MM.1S (cell line): ENCODE results near the gene MTHFD1L.
"Not testable (repeated sequence)": the region's sequence is repeated elsewhere in the genome, so short reads cannot be mapped to it uniquely, and the experiment has no call there.

ENCODE experiments used
- DNase-seq: peaks from one replicate; pipeline ENCODE4 v3.0.0-alpha.2; 2015
- H2AFZ ChIP-seq: fragments of 300-600 bp; sonication (generic); 2 replicates; pipeline ENCODE4 v1.6.0; 2016; ENCODE audit warnings: antibody characterized with exemption, low read length
- H3F3A ChIP-seq: fragments of 300-600 bp; sonication (generic); 2 replicates; pipeline ENCODE4 v1.6.1; 2016; ENCODE audit warnings: mild to moderate bottlenecking, antibody characterized with exemption, low read length, moderate library complexity, mixed read lengths; ENCODE audit not compliant: insufficient read depth
- H3K27ac ChIP-seq: fragments of 300-600 bp; sonication (generic); 2 replicates; pipeline ENCODE4 v1.5.1; 2016; ENCODE audit warnings: mild to moderate bottlenecking, low read length
- H3K27me3 ChIP-seq: fragments of 300-600 bp; sonication (generic); replicated peaks from 2 replicates; pipeline ENCODE4 v1.6.0; 2016; ENCODE audit warnings: low read length; ENCODE audit not compliant: insufficient read depth
- H3K36me3 ChIP-seq: fragments of 300-600 bp; sonication (generic); replicated peaks from 2 replicates; pipeline ENCODE4 v1.6.1; 2016; ENCODE audit warnings: mild to moderate bottlenecking, low read length, mixed read lengths; ENCODE audit not compliant: insufficient read depth
- H3K4me1 ChIP-seq: fragments of 300-600 bp; sonication (generic); 2 replicates; pipeline ENCODE4 v1.6.1; 2016; ENCODE audit warnings: low read length, mixed read lengths
- H3K4me2 ChIP-seq: fragments of 300-600 bp; sonication (generic); 2 replicates; pipeline ENCODE4 v1.6.0; 2016; ENCODE audit warnings: low read depth, low read length
- H3K4me3 ChIP-seq: fragments of 300-600 bp; sonication (generic); 2 replicates; pipeline ENCODE4 v1.5.1; 2016; ENCODE audit warnings: low read length, mixed read lengths
- H3K79me2 ChIP-seq: fragments of 300-600 bp; sonication (generic); 2 replicates; pipeline ENCODE4 v1.6.1; 2016; ENCODE audit warnings: mixed run types, low read length, mixed read lengths
- H3K9ac ChIP-seq: fragments of 300-600 bp; sonication (generic); 2 replicates; pipeline ENCODE4 v1.6.1; 2016; ENCODE audit warnings: low read length, mixed read lengths
- H3K9me2 ChIP-seq: fragments of 300-600 bp; sonication (generic); replicated peaks from 2 replicates; pipeline ENCODE4 v1.6.1; 2016; ENCODE audit warnings: mild to moderate bottlenecking, low read length, mixed read lengths; ENCODE audit not compliant: insufficient read depth
- H3K9me3 ChIP-seq: fragments of 300-600 bp; sonication (generic); replicated peaks from 2 replicates; pipeline ENCODE4 v1.6.1; 2016; ENCODE audit warnings: mild to moderate bottlenecking, low read length, mixed read lengths; ENCODE audit not compliant: insufficient read depth
- H4K20me1 ChIP-seq: fragments of 300-600 bp; sonication (generic); 2 replicates; pipeline ENCODE4 v1.6.1; 2016; ENCODE audit warnings: mild to moderate bottlenecking, low read length, moderate library complexity, mixed read lengths; ENCODE audit not compliant: insufficient read depth
- EZH2 ChIP-seq: fragments of 300-600 bp; sonication (generic); optimal IDR thresholded peaks from 2 replicates; pipeline ENCODE3; 2017; ENCODE audit warnings: low read depth, mild to moderate bottlenecking, antibody characterized with exemption, low read length, mixed read lengths
- EZH2phosphoT487 ChIP-seq: fragments of 300-600 bp; sonication (generic); IDR thresholded peaks from 2 replicates; pipeline ENCODE4 v1.6.1; 2018; ENCODE audit warnings: antibody characterized with exemption, low read length
- TF ChIP-seq, protein P1 (sequence below): fragments of 300-600 bp; sonication (generic); IDR thresholded peaks from 2 replicates; pipeline ENCODE4 v1.5.1; 2016; ENCODE audit warnings: antibody characterized with exemption, low read length, mixed read lengths

MTHFD1L gene

DNA sequence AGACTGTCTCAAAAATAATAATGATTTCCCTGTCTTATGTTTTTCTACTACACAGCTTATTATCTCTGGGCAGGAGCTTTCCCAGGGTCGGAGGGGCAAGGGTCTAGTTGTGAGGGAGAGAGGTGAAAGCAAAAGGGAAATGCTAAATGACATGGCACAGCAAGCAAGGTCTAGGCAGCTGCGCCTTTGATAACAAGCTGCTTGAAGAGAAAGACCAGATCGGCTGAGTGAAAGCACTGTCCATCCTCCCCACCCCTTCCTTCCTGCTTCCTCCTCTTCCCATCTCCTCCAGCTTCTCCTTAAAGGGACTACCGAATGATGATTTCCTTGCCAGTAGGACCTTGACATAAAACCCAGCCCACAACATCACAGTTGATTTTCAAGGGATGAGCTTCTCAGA lies 216.2 kb downstream of the MTHFD1L start:
- no peak overlapping the region for H3K4me3 ChIP-seq
- no peak for TF ChIP-seq EZH2phosphoT487

DNA sequence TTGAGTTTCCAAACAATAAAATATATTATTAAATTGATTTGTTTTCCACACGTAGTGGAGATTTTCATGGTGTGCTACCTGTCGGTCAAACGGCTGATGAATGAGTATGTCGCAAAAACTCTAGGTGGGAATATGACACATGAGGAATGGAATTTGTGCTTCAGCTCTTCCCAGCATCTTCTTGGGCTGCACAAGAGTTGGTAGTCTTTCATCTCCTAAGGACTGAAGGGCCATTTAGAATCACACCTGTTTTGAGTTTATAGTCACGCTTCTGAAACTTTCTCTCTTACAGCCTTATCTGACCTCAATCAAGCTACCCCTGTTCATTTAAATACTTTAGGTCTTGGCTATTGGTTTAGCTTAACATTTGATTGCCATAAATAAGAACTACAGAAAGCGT lies 216.6 kb downstream of the MTHFD1L start:
- H4K20me1 ChIP-seq: no peaks in the 10 kb centered on the region
- H2AFZ ChIP-seq: no peak overlapping the region
- TF ChIP-seq, protein P1, sequence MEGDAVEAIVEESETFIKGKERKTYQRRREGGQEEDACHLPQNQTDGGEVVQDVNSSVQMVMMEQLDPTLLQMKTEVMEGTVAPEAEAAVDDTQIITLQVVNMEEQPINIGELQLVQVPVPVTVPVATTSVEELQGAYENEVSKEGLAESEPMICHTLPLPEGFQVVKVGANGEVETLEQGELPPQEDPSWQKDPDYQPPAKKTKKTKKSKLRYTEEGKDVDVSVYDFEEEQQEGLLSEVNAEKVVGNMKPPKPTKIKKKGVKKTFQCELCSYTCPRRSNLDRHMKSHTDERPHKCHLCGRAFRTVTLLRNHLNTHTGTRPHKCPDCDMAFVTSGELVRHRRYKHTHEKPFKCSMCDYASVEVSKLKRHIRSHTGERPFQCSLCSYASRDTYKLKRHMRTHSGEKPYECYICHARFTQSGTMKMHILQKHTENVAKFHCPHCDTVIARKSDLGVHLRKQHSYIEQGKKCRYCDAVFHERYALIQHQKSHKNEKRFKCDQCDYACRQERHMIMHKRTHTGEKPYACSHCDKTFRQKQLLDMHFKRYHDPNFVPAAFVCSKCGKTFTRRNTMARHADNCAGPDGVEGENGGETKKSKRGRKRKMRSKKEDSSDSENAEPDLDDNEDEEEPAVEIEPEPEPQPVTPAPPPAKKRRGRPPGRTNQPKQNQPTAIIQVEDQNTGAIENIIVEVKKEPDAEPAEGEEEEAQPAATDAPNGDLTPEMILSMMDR: no peak
- TF ChIP-seq EZH2 (no peak), EZH2phosphoT487 (no peak)
- H3K79me2 ChIP-seq: no peaks in the 10 kb centered on the region
- no peaks in the 10 kb centered on the region for H3K9me3 ChIP-seq
- no peak for DNase-seq
- H3K27ac ChIP-seq: no peak overlapping the region
- no peak overlapping the region for H3K4me3 ChIP-seq
- H3K9me2 ChIP-seq: no peaks in the 10 kb centered on the region
- no peaks in the 10 kb centered on the region for H3K36me3 ChIP-seq
- no peak overlapping the region for H3K9ac ChIP-seq
- no peak overlapping the region for H3K4me2 ChIP-seq
- H3K27me3 ChIP-seq: no peaks in the 10 kb centered on the region
- no peaks in the 10 kb centered on the region for H3K4me1 ChIP-seq
- H3F3A ChIP-seq: no peaks in the 10 kb centered on the region

More for the DNA sequence above, 216.2 kb downstream of the MTHFD1L start:
- H3K9ac ChIP-seq: no peak overlapping the region
- no peaks in the 10 kb centered on the region for H3K36me3 ChIP-seq
- H4K20me1 ChIP-seq: no peaks in the 10 kb centered on the region
- no peaks in the 10 kb centered on the region for H3K9me2 ChIP-seq
- H3K79me2 ChIP-seq: no peaks in the 10 kb centered on the region
- H3K27ac ChIP-seq: no peak overlapping the region
- H3K4me2 ChIP-seq: no peak overlapping the region
- no peaks in the 10 kb centered on the region for H3K27me3 ChIP-seq
- H3F3A ChIP-seq: no peaks in the 10 kb centered on the region
- DNase-seq: no peak
- H3K4me1 ChIP-seq: no peaks in the 10 kb centered on the region
- no peak overlapping the region for H2AFZ ChIP-seq
- no peaks in the 10 kb centered on the region for H3K9me3 ChIP-seq

DNA sequence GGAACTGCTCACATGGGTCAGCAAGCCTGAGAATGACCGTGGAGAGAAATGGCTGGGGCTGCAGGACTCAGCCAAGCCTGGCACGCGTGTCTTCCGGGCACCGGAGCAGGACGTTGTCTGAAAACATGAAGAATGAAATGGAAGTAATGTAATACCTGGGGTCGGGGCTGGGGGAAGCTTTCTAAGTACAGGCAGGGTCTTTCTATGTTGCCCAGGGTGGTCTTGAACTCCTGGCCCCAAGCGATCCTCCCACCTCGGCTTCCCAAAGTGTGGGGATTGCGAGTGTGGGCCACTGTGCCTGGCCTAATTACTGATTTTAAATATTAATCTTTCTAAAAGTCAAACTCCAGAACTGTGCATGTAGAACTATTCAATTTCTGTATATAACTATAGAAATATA lies 218.8 kb downstream of the MTHFD1L start:
- Histone ChIP-seq H3K79me2 (no peaks in the 10 kb centered on the region), H3K4me3 (no peak overlapping the region), H3K9ac (no peak overlapping the region), H2AFZ (no peak overlapping the region), H3F3A (no peaks in the 10 kb centered on the region), H3K4me2 (no peak overlapping the region), H3K36me3 (no peaks in the 10 kb centered on the region), H3K9me3 (no peaks in the 10 kb centered on the region), H3K27me3 (no peaks in the 10 kb centered on the region), H3K9me2 (no peaks in the 10 kb centered on the region), H3K4me1 (no peaks in the 10 kb centered on the region), H4K20me1 (no peaks in the 10 kb centered on the region), H3K27ac (no peak overlapping the region)
- TF ChIP-seq, protein P1: no peak
- no peak for TF ChIP-seq EZH2phosphoT487
- no peak for TF ChIP-seq EZH2
- DNase-seq: no peak

DNA sequence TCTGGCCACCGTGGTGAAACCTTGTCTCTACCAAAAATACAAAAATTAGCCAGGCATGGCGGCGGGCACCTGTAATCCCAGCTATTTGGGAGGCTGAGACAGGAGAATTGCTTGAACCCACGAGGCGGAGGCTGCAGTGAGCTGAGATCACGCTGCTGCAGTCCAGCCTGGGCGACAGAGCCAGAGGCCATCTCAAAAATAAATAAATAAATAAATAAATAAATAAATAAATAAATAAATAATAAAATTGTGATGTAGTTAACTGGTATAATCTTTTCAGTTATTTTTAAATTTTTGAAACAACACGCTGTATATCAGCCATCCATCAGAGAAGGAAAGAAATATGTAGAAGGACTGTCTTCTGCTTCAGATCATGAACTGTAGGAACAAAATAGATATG lies 221.6 kb downstream of the MTHFD1L start:
- not testable (repeated sequence) for H2AFZ ChIP-seq, H3K79me2 ChIP-seq, DNase-seq, H4K20me1 ChIP-seq, H3F3A ChIP-seq, H3K27ac ChIP-seq, H3K9me3 ChIP-seq, H3K4me3 ChIP-seq, H3K27me3 ChIP-seq, H3K9me2 ChIP-seq, H3K4me2 ChIP-seq, H3K36me3 ChIP-seq, H3K9ac ChIP-seq, H3K4me1 ChIP-seq
